Hepatocyte (in vitro differentiated cells): ENCODE data around the gene ADAM15. TPM values are rescaled to one million over a fixed set of nuclear protein-coding genes. Genes with fewer than 3 reads are reported as not detected.

Source experiments
- DNase-seq: peaks from one replicate; pipeline ENCODE4 v3.0.0-alpha.2; 2016; ENCODE audit warnings: low spot score
- H2AFZ ChIP-seq: fragments of 200-600 bp; sonication (generic); 2 replicates; pipeline ENCODE4 v1.6.0; 2016; ENCODE audit warnings: antibody characterized with exemption, mild to moderate bottlenecking
- H3K27ac ChIP-seq: fragments of 200-600 bp; sonication (generic); 2 replicates; pipeline ENCODE4 v1.5.1; 2016; ENCODE audit warnings: mild to moderate bottlenecking
- H3K27me3 ChIP-seq: fragments of 200-600 bp; sonication (generic); 2 replicates; pipeline ENCODE4 v1.6.1; 2016
- H3K36me3 ChIP-seq: fragments of 200-600 bp; sonication (generic); replicated peaks from 2 replicates; pipeline ENCODE4 v1.5.1; 2016; ENCODE audit warnings: low read depth; ENCODE audit not compliant: insufficient read depth
- H3K4me1 ChIP-seq: fragments of 200-600 bp; sonication (generic); 2 replicates; pipeline ENCODE4 v1.5.1; 2016; ENCODE audit warnings: mild to moderate bottlenecking, moderate library complexity; ENCODE audit not compliant: insufficient read depth
- H3K4me2 ChIP-seq: fragments of 200-600 bp; sonication (generic); 2 replicates; pipeline ENCODE4 v1.6.0; 2016
- H3K4me3 ChIP-seq: fragments of 200-600 bp; sonication (generic); 2 replicates; pipeline ENCODE4 v1.5.1; 2016; ENCODE audit warnings: mild to moderate bottlenecking
- H3K79me2 ChIP-seq: fragments of 200-600 bp; sonication (generic); 2 replicates; pipeline ENCODE4 v1.6.0; 2017; ENCODE audit warnings: mild to moderate bottlenecking
- H3K9me2 ChIP-seq: fragments of 200-600 bp; sonication (generic); replicated peaks from 2 replicates; pipeline ENCODE4 v1.6.0; 2017; ENCODE audit warnings: mild to moderate bottlenecking; ENCODE audit not compliant: insufficient read depth
- H3K9me3 ChIP-seq: fragments of 200-600 bp; sonication (generic); 2 replicates; pipeline ENCODE4 v1.5.1; 2016; ENCODE audit warnings: low read depth, mild to moderate bottlenecking
- H4K20me1 ChIP-seq: fragments of 200-600 bp; sonication (generic); 2 replicates; pipeline ENCODE4 v1.6.0; 2016; ENCODE audit warnings: mild to moderate bottlenecking; ENCODE audit not compliant: insufficient read depth, poor library complexity, severe bottlenecking
- CTCF ChIP-seq: fragments of 200-600 bp; sonication (generic); IDR thresholded peaks from 2 replicates; pipeline ENCODE4 v1.5.1; 2016; ENCODE audit warnings: antibody characterized with exemption, mild to moderate bottlenecking; ENCODE audit not compliant: poor library complexity
- EZH2 ChIP-seq: fragments of 200-600 bp; sonication (generic); IDR thresholded peaks from 2 replicates; pipeline ENCODE4 v1.6.1; 2016; ENCODE audit warnings: antibody characterized with exemption, mild to moderate bottlenecking, borderline replicate concordance
- EZH2phosphoT487 ChIP-seq: fragments of 200-600 bp; sonication (generic); IDR thresholded peaks from one replicate; pipeline ENCODE4 v1.6.1; 2018; ENCODE audit warnings: antibody characterized with exemption, mild to moderate bottlenecking, low read depth, moderate library complexity; ENCODE audit not compliant: unreplicated experiment, severe bottlenecking
- WGBS: methylation state at CpG from one replicate; pipeline ENCODE4 v1.1.6; 2016; ENCODE audit warnings: low lambda C conversion rate; ENCODE audit errors: missing lambda C conversion rate; 5-methylcytosine and 5-hydroxymethylcytosine counted together
- polyA plus RNA-seq: library from polyadenylated mRNA; unstranded; fragments of >200 nt; fragmentation: Nextera tagmentation; extraction: Ambion mirVana; gene quantifications from 2 replicates; pipeline ENCODE4 v1.2.1, GENCODE V29; 2016
- total RNA-seq: library from RNA; depleted of rRNA; stranded (reverse); fragments of >200 nt; gene quantifications from 2 replicates; pipeline ENCODE4 v1.2.3, GENCODE V29; 2014

The ADAM15 gene
- total and polyA plus RNA-seq, 2 experiments from 2014 or later, result 55.7 to 108 TPM

DNA sequence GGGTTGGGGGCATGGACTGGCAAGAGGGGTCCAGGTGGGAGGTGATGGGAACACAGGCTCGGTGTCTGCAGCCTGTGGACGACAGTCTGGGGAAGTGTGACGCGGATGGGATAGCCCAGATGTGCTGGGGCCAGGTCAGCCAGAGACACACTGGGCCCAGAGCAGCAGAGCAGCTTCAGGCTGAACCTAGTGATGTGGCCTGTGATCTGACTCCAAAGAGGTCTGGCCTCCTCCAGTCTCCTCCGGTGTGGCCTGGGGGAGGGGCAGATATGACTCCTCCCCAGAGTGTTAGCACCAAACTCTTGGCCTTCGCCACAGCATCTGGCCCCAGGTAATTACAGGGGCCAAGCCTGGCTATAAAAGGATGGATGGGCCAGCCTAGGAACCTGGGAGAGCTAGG lies 41.0 kb downstream of the ADAM15 start:
- no peaks in the 10 kb centered on the region for H3K36me3 ChIP-seq
- WGBS, result 77% methylated on average over 5 of the region's 6 CpGs
- TF ChIP-seq CTCF (no peak), EZH2 (no peak), EZH2phosphoT487 (no peak)
- H3K9me2 ChIP-seq, result no peaks in the 10 kb centered on the region
- H4K20me1 ChIP-seq, result no peaks in the 10 kb centered on the region
- no peaks in the 10 kb centered on the region for H3K27me3 ChIP-seq
- H3K4me2 ChIP-seq, result no peak overlapping the region
- no peak overlapping the region for H2AFZ ChIP-seq
- H3K4me1 ChIP-seq, result peaks cover 3% of the 10 kb centered on the region
- no peaks in the 10 kb centered on the region for H3K9me3 ChIP-seq
- H3K27ac ChIP-seq, result no peak overlapping the region
- H3K79me2 ChIP-seq, result no peaks in the 10 kb centered on the region
- DNase-seq, result no peak
- no peak overlapping the region for H3K4me3 ChIP-seq

DNA sequence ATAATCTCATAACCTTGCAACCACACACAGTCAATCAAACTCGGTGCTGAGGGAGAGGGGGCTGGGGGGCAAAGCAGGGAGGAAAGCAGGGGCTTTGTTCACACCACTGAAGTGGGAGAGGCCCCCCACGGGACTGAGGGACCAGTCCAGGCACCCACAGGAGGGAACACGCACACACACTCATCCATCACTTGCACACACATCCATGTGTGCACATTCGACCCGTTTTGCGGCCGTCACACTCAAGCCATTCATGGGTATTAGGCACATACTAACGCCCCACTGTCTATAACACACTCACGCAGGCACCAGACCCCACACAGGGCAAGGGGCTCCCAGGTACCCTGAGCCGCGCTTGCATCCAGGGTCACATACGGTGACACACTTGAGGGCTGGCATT lies 41.5 kb downstream of the ADAM15 start:
- DNase-seq, result no peak

GRCh38 chr1:155093911-155094621 lies 43.0 kb downstream of the ADAM15 start:
- Histone ChIP-seq H2AFZ (no peak overlapping the region), H3K4me3 (no peak overlapping the region), H3K27ac (peak overlapping the region; percentile 74), H3K27me3 (no peaks in the 10 kb centered on the region), H4K20me1 (no peaks in the 10 kb centered on the region), H3K79me2 (no peaks in the 10 kb centered on the region), H3K36me3 (no peaks in the 10 kb centered on the region), H3K4me2 (peak overlapping the region; percentile 59), H3K9me2 (no peaks in the 10 kb centered on the region), H3K4me1 (peaks cover 3% of the 10 kb centered on the region), H3K9me3 (no peaks in the 10 kb centered on the region)
- peak; percentile 72 for DNase-seq
- WGBS, result 36% methylated on average over 13 of the region's 13 CpGs
- TF ChIP-seq EZH2 (no peak), CTCF (peak; percentile 56), EZH2phosphoT487 (no peak)

More for the DNA sequence above, 41.5 kb downstream of the ADAM15 start:
- Histone ChIP-seq H3K4me1 (peaks cover 3% of the 10 kb centered on the region), H2AFZ (no peak overlapping the region), H3K36me3 (no peaks in the 10 kb centered on the region), H4K20me1 (no peaks in the 10 kb centered on the region), H3K27me3 (no peaks in the 10 kb centered on the region), H3K27ac (no peak overlapping the region), H3K4me3 (no peak overlapping the region), H3K79me2 (no peaks in the 10 kb centered on the region), H3K9me2 (no peaks in the 10 kb centered on the region), H3K9me3 (no peaks in the 10 kb centered on the region), H3K4me2 (no peak overlapping the region)
- 95% methylated on average over 12 of the region's 12 CpGs for WGBS
- no peak for TF ChIP-seq EZH2

DNA sequence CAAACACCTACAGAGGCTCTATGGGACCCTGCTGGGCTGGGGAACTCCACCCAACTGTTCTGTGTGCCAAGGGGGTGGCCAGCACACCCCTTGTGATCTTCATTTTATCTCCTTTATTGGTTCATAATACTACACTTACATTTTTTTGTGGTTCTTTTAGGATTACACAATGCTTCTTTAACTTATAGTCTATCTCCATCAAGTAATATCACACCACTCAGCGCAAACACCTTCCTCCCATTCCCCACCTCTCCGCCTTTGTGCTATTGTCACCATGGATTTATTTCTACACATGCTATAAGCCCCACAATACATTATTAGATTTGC lies 43.5 kb downstream of the ADAM15 start:
- WGBS, result 82% methylated on average over 2 of the region's 2 CpGs
- peak overlapping the region; percentile 59 for H3K4me2 ChIP-seq
- no peak for DNase-seq

More for the DNA sequence above, 43.5 kb downstream of the ADAM15 start:
- Histone ChIP-seq H3K36me3 (no peaks in the 10 kb centered on the region), H3K9me2 (no peaks in the 10 kb centered on the region), H3K4me3 (no peak overlapping the region), H4K20me1 (no peaks in the 10 kb centered on the region), H3K9me3 (no peaks in the 10 kb centered on the region), H3K27me3 (no peaks in the 10 kb centered on the region), H2AFZ (no peak overlapping the region), H3K79me2 (no peaks in the 10 kb centered on the region), H3K4me1 (peaks cover 3% of the 10 kb centered on the region), H3K27ac (peak overlapping the region; percentile 9)
- TF ChIP-seq EZH2, result no peak
